ENCODE results near the gene SEPTIN11. TPM values are rescaled to one million over a fixed set of nuclear protein-coding genes. Genes with fewer than 3 reads are reported as not detected.

The SEPTIN11 gene
- total and polyA plus RNA-seq, 2 of the 8 experiments (the other 6 are each of a cell fraction or from before 2014, with no cell fraction given), result 32.2 to 110 TPM

GRCh38 chr4:76951672-76952010, 2.1 kb downstream of the SEPTIN11 start (continued):
- no peak for TF ChIP-seq CHD7 (IDR thresholded peaks at IDR 0.05; ENCODE audit: insufficient replicate concordance, low read length)
- TF ChIP-seq SP4 (IDR thresholded peaks at IDR 0.05; ENCODE audit: low read length), result no peak
- no peak for TF ChIP-seq BRCA1 (IDR thresholded peaks at IDR 0.05; ENCODE audit: low read depth, low read length)
- TF ChIP-seq RAD21 (IDR thresholded peaks at IDR 0.05 in 1 of 2, conservative IDR thresholded peaks at IDR 0.05 in 1 of 2; ENCODE audit: low read depth in 2 of 2, low read length in 2 of 2), result no peak
- TF ChIP-seq KDM1A (IDR thresholded peaks at IDR 0.05; ENCODE audit: borderline replicate concordance, low read length), result no peak
- TF ChIP-seq BCL11A (IDR thresholded peaks at IDR 0.05; ENCODE audit: low read depth in 2 of 2, low read length in 2 of 2), result no peak
- TF ChIP-seq SIRT6 (IDR thresholded peaks at IDR 0.05; ENCODE audit: low read length), result no peak
- TF ChIP-seq HDAC2 (IDR thresholded peaks at IDR 0.05; ENCODE audit: borderline replicate concordance in 1 of 2, low read depth in 2 of 2, low read length in 2 of 2), result no peak
- TF ChIP-seq POU5F1 (IDR thresholded peaks at IDR 0.05; ENCODE audit: low read depth, low read length), result no peak
- TF ChIP-seq GTF2F1 (IDR thresholded peaks at IDR 0.05; ENCODE audit: borderline replicate concordance, low read depth, low read length), result no peak
